HepG2 (cell line): Measurements from ENCODE around the gene FGD2. TPM values are rescaled to one million over a fixed set of nuclear protein-coding genes. Genes with fewer than 3 reads are reported as not detected.

Experiments used
- EHMT2 ChIP-seq: fragments of 200-600 bp; sonication (generic); IDR thresholded peaks from 2 replicates; pipeline ENCODE4 v1.7.0; 2017; ENCODE audit warnings: antibody characterized with exemption, low read depth, low read length, borderline replicate concordance
- IRF9 ChIP-seq: sonication (generic); formaldehyde crosslinking; IDR thresholded peaks from 2 replicates; pipeline ENCODE4 v1.8.0; 2022; ENCODE audit warnings: missing genetic modification reagents, mild to moderate bottlenecking, borderline replicate concordance
- KDM5A ChIP-seq: fragments of 200-600 bp; sonication (generic); IDR thresholded peaks from 2 replicates; pipeline ENCODE4 v1.7.0; 2018; ENCODE audit warnings: antibody characterized with exemption, mild to moderate bottlenecking, low read length, borderline replicate concordance
- MZF1 ChIP-seq: sonication (generic); formaldehyde crosslinking; IDR thresholded peaks from 2 replicates; pipeline ENCODE4 v1.8.1; 2023; ENCODE audit warnings: mild to moderate bottlenecking, missing genetic modification reagents, borderline replicate concordance
- NONO ChIP-seq, 2 experiments: fragments of 450-650 bp in 1 of 2; sonication (generic) in 1 of 2; formaldehyde crosslinking in 1 of 2; IDR thresholded peaks in 1 of 2; conservative IDR thresholded peaks in 1 of 2; 2 replicates each; pipeline versions ENCODE4 v1.6.1 to v1.8.0; 2017 to 2022; ENCODE audit warnings: mild to moderate bottlenecking in 1 of 2, missing genetic modification reagents in 1 of 2, moderate library complexity in 1 of 2
- PATZ1 ChIP-seq: sonication (generic); formaldehyde crosslinking; IDR thresholded peaks from 2 replicates; pipeline ENCODE4 v1.4.0; 2020; ENCODE audit warnings: missing genetic modification reagents
- SKI ChIP-seq: fragments of 450-650 bp; IDR thresholded peaks from one replicate; pipeline ENCODE4 v1.6.1; 2018; ENCODE audit warnings: mild to moderate bottlenecking; ENCODE audit not compliant: partially characterized antibody
- ZBTB4 ChIP-seq: sonication (generic); formaldehyde crosslinking; IDR thresholded peaks from 2 replicates; pipeline ENCODE4 v1.4.0; 2020; ENCODE audit warnings: missing genetic modification reagents, mild to moderate bottlenecking, borderline replicate concordance
- ZFX ChIP-seq: sonication (generic); formaldehyde crosslinking; IDR thresholded peaks from 2 replicates; pipeline ENCODE4 v1.4.0; 2020; ENCODE audit warnings: mild to moderate bottlenecking, low read depth, missing genetic modification reagents, moderate library complexity
- ZNF138 ChIP-seq: sonication (generic); formaldehyde crosslinking; IDR thresholded peaks from 2 replicates; pipeline ENCODE4 v1.5.0; 2020; ENCODE audit warnings: mild to moderate bottlenecking, low read depth, missing genetic modification reagents
- ZNF251 ChIP-seq: sonication (generic); formaldehyde crosslinking; IDR thresholded peaks from 2 replicates; pipeline ENCODE4 v1.9.0; 2021; ENCODE audit warnings: mild to moderate bottlenecking, missing genetic modification reagents
- ZNF256 ChIP-seq: sonication (generic); formaldehyde crosslinking; conservative IDR thresholded peaks from 2 replicates; pipeline ENCODE4 v1.4.0; 2020; ENCODE audit warnings: missing genetic modification reagents
- ZNF292 ChIP-seq: sonication (generic); formaldehyde crosslinking; IDR thresholded peaks from 2 replicates; pipeline ENCODE4 v1.8.1; 2022; ENCODE audit warnings: mild to moderate bottlenecking, low read depth, missing genetic modification reagents, borderline replicate concordance
- ZNF503 ChIP-seq: sonication (generic); formaldehyde crosslinking; IDR thresholded peaks from 2 replicates; pipeline ENCODE4 v1.4.0; 2020; ENCODE audit warnings: missing genetic modification reagents
- ZNF619 ChIP-seq: sonication (generic); formaldehyde crosslinking; IDR thresholded peaks from 2 replicates; pipeline ENCODE4 v1.4.0; 2020; ENCODE audit warnings: mild to moderate bottlenecking, missing genetic modification reagents
- ZNF720 ChIP-seq: sonication (generic); formaldehyde crosslinking; IDR thresholded peaks from 2 replicates; pipeline ENCODE4 v1.4.0; 2020; ENCODE audit warnings: missing genetic modification reagents
- ZNF780A ChIP-seq: sonication (generic); formaldehyde crosslinking; IDR thresholded peaks from 2 replicates; pipeline ENCODE4 v1.8.0; 2022; ENCODE audit warnings: mild to moderate bottlenecking, missing genetic modification reagents, moderate library complexity
- ZSCAN20 ChIP-seq: sonication (generic); formaldehyde crosslinking; IDR thresholded peaks from 2 replicates; pipeline ENCODE4 v1.4.0; 2020; ENCODE audit warnings: missing genetic modification reagents, mild to moderate bottlenecking, borderline replicate concordance
- polyA plus RNA-seq, 8 experiments: library from polyadenylated mRNA; depleted of rRNA in 3 of 8; stranded (reverse) in 7 of 8; unstranded in 1 of 8; fragments of >200 nt; fragmentation: Illumina TruSeq in 4 of 8; extraction: Trizol in 4 of 8; gene quantifications; 2 replicates each; pipeline versions ENCODE4 v1.2.1 to v1.2.3, GENCODE V29; 2011 to 2016; ENCODE audit warnings: low read depth in 4 of 8, missing spikeins in 1 of 8, mixed read lengths in 1 of 8; ENCODE audit not compliant: insufficient read depth in 1 of 8
- total RNA-seq, 5 experiments: library from RNA; depleted of rRNA; stranded (reverse); fragments of >200 nt; fragmentation: Illumina TruSeq; extraction: Trizol; gene quantifications; 2 replicates each; pipeline ENCODE4 v1.2.3, GENCODE V29; 2016; ENCODE audit warnings: low read depth in 1 of 5

The FGD2 gene
- total and polyA plus RNA-seq, 2 of the 13 experiments (the other 11 are each of a cell fraction or from before 2014, with no cell fraction given): not detected

GRCh38 chr6:37051138-37052026, 45.9 kb downstream of the FGD2 start (continued):
- peak; percentile 63 for TF ChIP-seq PATZ1 (CRISPR knock-in tag)
- no peak for TF ChIP-seq ZNF720
- TF ChIP-seq IRF9 (CRISPR knock-in tag): peak; percentile 87
- TF ChIP-seq ZNF619 (CRISPR knock-in tag): no peak
- peak; percentile 47 for TF ChIP-seq SKI
- TF ChIP-seq ZBTB4: 0 out of 2 replicates have a peak, but pooled peaks have one; percentile 19
- peak; percentile 21; the same call in 1 of the 2 replicates for TF ChIP-seq ZNF780A (CRISPR knock-in tag)
- no peak for TF ChIP-seq NONO (IDR thresholded peaks at IDR 0.05)
- peak; percentile 85 for TF ChIP-seq NONO (CRISPR knock-in tag; conservative IDR thresholded peaks at IDR 0.05)
- TF ChIP-seq KDM5A: no peak
- TF ChIP-seq ZNF256 (CRISPR knock-in tag): no peak
- no peak; the same call in 1 of the 2 replicates for TF ChIP-seq ZNF251 (CRISPR knock-in tag)
- peak; percentile 78; the same call in 1 of the 2 replicates for TF ChIP-seq ZSCAN20 (CRISPR knock-in tag)
- TF ChIP-seq ZFX (CRISPR knock-in tag): peak; percentile 75
- TF ChIP-seq EHMT2: no peak
- TF ChIP-seq MZF1 (CRISPR knock-in tag): no peak
- peak; percentile 73; the same call in 1 of the 2 replicates for TF ChIP-seq ZNF138
- TF ChIP-seq ZNF292 (CRISPR knock-in tag): peak; percentile 80
- TF ChIP-seq ZNF503: no peak
